NCI-H2029 treated with DMSO at 0.1 percent for 48 hours (cell line): ENCODE data around the gene KCND2.
A peak's percentile ranks its signal among the peaks of the same experiment; 100 is the strongest.
"Not testable (repeated sequence)": the region's sequence is repeated elsewhere in the genome, so short reads cannot be mapped to it uniquely, and the experiment has no call there.

Source experiments
- DNase-seq: peaks from one replicate; lab custom pipeline; 2025; lab: John Stamatoyannopoulos, UW

The KCND2 gene

DNA sequence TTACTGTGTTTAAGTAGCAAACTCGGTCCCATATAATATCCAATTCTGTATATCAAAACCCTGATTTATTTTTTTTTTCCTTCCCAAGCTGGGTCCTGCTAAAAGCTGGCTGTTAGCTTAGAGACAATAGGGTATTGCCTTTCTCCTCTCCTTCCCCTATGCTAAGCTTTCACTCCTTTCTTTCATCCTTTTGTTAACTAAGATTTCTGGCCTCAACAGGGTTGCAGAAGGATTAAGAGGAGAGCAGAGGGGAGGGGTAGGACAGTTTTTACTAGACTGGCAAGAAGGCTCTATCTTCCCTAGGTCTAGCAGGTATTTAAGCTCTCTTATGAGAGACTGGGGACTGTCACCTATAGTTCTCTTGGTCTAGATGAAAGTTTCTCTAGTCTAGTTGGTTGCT lies 229.2 kb downstream of the KCND2 start:
- DNase-seq: no peak

DNA sequence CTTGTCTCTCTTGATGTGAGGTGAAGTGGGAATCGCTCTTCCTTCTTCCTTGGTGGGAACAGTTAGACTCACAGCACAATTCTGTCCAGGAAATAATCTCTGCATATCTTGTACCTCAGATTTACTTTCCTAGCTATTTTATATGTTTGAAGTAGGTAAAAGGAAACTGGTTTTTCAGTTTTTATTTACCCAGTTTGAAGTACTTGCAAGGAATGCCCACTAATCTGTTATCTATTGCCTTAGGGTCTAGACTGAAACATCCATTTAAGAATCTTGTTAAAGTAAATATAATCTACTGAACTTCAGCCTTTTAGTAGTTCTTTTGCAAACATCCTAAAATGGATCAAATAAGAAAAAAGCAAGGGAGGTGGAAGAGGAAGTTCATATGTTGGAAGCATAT lies 229.8 kb downstream of the KCND2 start:
- DNase-seq: no peak

DNA sequence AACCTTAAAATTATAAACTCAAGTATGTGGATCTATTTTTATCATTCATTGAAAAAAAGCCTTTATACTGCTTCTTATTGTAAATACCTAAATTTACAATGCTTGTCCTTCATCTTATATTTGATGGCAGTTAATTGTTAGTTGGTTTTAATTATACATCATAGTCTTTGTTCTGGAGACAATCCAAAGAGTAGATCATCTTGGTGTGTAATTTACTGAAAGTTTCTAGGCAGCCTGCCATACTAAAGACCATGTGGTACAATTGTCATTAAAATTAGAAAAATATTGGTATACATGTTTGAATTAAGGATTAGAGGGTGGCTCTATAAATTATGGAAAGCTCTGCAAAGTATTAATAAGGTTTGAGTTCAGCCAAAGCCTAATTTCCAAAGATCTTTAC lies 231.4 kb downstream of the KCND2 start:
- DNase-seq: no peak

DNA sequence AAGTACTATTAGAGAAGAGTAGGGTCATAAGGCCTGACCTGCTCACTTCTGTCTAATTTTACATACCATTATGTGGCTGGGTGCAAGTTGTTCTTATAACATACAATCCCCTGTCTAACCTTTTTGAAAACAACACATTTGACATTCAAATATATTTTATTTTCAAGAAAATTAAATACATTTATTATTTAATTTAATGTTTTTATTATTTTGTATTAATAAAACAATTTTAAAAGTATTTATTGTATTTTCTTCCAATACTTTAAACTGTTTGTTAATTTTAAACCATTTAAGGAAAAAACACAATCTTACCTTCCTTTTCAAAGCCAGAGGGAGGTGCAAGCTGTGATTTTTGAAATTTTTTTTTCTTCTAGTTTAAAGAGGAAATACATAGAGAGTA lies 232.8 kb downstream of the KCND2 start:
- DNase-seq: no peak

DNA sequence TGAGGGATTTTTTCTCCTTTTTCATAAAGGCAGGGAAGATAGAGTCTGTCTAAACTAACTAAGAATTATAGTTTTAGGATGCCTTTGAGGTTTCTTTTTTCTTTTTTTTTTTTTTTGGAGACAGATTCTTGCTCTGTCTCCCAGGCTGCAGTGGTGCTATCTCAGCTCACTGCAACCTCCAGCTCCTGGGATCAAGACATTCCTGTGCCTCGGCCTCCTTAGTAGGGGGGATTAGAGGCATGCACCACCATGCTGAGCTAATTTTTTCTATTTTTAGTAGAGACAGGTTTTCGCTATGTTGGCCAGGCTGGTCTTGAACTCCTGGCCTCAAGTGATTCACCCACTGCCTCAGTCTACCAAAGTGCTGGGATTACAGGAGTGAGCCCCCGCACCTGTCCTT lies 239.7 kb downstream of the KCND2 start:
- DNase-seq: no peak

DNA sequence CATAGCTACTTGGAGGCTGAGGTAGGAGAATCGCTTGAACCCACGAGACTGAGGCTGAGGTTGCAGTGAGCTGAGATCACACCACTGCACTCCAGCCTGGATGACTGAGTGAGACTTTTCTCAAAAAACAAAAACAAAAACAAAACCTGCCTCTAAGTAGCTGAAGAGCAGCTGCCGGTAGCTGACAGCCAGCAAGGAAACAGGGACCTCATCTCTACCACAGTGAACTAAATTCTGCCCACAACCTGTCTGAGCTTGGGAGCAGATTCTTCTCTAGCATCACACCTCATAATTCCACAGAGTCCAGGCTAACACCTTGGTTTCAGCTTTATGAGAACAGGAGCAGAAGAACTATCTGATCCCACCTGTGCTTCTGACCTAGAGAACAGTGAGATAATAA lies 246.2 kb downstream of the KCND2 start:
- DNase-seq: no peak

DNA sequence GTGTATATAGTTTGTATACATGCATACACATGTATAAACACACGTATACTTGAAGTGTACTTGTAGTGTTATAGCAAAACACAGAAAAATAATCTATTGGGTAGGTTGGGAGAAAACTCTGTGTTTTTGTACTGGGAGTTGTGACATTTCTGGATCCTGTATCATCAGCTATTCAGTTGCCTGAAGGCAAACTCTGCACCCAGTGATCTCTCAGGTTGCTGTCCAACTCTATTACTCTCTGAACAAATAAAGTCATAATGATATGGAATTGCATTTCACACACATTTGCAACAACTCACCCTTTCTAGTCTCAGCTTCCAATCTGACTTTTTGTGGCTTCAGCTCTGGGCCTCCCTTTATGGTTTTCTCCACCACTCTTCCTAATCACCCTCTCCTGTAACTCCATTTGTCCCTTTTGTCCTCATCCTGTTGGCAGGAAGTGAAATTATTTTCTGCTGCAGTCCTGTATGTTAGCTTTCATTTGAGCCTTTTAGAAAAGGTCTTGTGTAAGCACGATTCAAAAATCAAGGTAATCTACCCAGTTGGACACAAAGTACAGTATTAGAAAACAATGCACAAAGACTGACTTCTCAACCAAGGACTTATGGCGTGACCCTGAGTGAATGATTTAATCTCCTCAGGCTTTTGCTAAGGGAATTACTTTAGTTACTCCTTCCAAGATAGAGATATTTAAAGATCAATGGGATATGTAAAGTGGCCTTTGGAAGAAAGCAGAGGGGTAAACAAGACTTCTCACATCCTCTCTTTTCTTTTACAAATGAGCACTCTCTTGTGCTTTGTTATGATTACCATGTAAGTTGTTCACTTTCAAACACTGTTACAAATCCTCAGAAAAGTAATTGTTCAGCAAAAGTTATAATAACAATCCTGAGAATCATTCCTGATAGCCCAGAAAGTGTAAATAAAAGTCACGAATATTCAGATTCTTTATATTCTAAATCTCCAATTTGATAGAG lies 249.1 kb downstream of the KCND2 start:
- DNase-seq: no peak

DNA sequence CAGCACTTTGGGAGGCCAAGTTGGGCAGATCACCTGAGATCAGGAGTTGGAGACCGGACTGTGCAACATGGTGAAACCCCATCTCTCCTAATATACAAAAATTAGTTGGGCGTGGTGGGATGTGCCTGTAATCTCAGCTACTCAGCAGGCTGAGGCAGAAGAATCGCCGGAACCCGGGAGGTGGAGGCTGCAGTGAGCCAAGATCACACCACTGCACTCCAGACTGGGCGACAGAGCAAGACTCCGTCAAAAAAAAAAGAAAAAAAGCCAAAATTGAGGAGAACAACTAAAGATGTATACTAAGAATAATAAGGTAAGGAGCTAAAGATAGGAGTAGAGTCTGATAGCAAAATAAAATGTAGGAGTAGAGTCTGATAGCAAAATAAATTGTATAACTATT lies 251.0 kb downstream of the KCND2 start:
- no peak for DNase-seq

DNA sequence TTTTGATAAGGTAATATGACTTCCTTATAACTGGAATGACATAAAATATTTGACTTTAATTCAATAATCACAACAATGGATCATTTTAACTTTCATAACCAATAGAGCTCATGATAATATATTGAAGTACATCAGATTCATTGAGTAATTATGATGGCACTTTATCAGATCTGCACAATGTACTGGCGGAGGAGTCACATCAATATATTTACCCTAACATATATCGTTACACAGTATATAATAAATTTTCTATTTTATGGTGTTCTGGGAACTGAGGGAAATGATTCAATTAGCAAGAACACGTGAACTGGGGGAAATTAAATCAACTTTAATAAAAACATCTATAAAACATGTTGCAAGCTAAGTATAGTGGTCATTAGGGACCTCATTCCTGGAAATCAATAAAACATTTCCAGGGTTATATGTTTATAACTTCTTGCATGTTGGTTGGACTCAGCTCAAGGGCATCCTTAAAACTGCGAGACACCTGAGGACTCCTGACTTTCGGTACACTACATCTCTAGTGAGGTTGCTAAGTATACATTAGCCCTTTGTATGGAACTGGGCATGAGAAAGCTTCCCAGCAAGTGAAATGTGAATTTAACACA lies 254.0 kb downstream of the KCND2 start:
- DNase-seq: no peak

DNA sequence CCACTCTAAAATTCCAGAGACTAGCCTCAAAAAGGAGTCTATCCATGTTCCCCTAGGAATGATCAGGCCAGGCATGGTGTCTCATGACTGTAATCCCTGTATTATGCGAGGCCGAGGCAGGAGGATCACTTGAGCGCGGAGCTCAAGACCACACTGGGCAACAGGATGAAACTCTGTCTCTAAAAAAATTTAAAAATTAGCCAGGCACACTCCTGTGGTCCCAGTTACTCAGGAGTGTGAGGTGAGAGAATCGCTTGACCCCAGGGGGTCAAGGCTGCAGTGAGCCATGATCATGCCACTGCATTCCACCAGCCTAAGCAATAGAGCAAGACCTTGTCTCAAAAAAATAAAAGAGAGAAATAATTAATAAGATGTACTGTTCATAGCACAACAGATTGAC lies 256.8 kb downstream of the KCND2 start:
- DNase-seq: no peak

DNA sequence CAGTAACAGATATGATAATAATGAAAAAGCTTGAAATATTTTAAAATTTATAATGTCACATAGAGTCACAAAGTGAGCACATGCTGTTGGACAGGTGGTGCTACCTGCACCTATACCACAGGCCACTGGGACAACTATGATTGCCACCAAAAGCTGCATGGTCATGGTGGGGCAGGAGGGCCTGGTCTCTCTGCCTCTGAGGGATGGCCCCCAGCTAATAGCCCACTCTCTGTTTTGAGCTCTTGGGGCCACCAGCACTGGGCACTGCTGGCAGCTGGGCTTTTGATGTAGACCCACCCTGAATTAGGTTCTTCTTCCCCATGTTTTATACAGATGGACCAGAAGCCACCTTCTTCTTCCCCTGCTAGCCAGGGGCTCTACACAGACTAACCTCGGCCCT lies 265.4 kb downstream of the KCND2 start:
- DNase-seq: no peak

DNA sequence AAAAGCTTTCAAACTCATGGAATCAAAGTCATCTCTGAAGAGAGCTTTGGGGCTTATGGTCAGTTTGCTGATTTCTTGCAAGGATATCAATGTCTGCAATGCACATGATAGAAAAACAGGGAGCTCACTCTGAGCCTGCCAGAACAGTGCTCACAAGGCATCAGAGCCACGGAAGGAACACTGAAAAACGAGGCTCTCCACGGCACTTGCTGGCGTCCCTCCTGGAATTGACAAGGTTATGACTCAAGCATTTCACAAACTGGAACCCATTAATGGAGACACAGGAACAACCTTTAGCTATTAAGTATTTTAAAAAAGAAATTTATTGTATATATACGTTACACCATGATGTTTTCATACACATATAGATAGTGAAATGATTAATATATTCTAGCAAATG lies 266.3 kb downstream of the KCND2 start:
- no peak for DNase-seq

DNA sequence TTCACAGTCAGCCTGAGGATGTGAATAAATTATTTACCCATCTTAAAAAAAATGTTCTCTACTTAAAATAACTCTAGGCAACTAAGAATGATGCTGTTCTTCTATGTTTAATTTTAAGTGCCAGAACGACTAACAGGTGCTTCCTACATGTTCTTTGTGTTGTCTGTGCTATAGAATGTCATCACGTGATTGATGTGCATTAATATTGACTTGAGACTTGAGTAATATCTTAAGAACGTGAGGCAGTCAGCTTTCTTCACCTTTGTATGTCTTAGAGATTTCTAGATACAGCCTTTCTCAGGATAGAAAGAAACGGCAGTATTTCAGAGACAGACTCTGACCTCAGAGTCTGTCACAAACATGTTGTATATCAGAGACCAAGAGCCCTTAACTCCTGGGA lies 274.6 kb downstream of the KCND2 start:
- DNase-seq: no peak

DNA sequence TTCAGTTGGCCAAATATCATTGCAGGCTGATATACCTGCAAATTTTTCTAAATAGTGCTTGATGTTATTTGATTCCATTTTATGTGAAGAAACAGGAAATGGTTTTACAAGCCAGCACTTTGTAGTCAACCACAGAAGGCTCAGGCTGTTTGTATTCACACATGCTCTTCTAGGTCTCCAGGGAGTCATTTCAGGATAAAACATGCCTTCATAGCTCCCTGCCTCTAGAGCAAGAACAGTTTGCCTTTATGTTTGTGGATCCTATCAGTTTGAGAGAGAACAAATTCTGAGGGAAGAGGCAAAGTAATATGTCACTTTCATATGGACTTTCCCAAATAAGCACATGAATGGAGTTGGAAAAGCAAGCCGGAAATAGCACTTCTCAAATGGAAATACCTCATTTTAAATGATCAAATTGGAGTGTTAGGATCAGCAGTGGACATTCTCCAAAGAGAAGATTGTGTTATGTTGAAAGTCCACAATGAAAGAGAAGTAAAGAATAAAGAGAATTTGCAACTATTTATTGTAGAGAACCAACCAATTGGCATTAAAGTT lies 277.6 kb downstream of the KCND2 start:
- peak; percentile 7 for DNase-seq

DNA sequence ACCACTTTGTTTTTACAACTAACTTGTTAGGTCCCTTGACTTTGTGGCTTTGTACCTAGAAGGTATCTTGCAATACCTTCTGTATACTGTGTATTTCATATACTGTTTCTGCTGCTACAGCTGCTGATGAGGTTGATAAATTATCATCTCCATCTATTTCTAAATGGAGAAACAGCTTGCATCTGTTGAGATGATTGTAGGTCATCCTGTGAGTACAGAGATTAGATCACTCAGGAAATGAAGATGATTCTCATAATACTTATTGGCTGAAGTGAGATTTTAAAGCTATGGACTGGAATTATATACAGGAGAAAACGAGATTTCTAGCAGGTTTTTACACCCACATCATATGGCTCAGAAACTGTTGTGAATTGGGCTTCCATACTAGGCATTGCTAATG lies 280.5 kb downstream of the KCND2 start:
- DNase-seq: no peak

DNA sequence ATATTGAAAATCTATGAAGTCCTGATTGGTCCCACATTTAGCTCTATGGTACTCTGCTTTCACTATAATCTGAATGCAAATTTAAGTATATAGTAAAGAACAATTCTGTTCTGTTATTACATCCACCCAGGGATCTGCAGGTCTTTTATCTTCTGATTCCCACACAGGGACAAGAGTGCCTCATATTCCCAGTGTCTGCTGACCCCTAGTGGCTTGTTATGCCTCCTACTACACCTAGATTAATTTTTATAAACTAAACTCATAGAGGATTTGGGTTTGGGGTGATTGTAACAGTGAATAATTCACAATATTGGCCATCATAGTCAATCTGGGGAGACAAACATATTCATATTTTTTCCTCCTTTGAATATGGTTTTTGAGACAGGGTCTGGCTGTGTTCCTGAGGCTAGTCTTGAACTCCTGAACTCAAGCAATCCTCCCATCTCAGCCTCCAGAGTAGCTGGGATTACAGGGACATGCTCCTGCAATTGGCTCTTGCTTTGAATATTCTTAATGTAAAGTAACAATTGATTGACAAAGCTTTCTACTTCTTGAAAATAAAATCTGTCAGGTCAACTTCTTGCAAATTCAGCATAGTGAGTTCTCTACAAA lies 282.1 kb downstream of the KCND2 start:
- DNase-seq: peak; percentile 61

DNA sequence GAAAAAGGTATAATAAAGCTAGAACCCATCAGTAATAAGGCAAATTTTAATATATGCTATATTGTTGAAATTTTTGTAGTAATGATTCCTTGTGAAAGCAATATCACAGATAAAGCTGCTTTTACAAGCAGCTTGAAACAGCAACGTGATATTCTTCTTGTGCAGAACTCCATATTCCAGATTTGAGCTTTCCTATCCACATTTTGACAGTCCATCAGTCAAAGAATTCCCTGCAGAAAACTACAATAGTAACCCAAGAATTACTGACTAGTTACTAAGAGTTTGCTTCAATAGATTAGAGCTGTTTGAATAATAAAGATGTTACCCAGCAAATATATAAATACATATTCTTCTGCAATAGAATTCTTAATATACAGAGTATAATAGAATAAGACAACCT lies 291.2 kb downstream of the KCND2 start:
- no peak for DNase-seq

DNA sequence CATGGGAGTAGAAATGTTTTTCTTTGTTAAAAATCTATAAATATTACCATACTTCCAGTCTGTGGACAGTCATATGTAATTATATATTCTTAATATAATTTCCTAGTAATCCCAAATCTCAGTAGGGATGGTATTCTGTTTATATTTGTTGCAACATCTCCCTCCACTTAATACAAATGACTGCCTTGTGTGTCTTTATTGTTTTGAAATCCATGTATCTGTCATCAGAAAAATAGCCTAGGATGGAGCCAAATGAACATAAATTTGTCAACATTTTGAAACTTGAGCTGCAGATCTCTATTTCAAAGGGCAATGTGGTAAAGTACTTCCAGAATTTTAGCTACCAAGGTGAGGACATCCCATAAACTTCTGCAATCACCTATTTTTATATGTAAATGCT lies 294.2 kb downstream of the KCND2 start:
- DNase-seq: no peak

DNA sequence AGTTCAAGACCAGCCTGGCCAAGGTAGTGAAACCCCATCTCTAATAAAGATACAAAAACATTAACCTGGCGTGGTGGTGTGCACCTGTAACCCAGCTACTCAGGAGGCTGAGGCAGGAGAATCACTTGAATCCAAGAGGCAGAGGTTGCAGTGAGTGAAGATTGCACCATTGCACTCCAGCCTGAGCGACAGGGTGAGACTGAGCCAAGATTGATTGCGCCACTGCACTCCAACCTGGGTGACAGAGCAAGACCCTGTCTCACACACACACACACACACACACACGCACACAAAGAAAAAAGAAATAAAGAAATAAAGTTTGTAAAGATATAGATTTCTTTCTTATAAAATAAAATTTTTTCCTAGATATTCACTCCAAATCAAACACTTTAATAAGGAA lies 305.7 kb downstream of the KCND2 start:
- DNase-seq: not testable (repeated sequence)

DNA sequence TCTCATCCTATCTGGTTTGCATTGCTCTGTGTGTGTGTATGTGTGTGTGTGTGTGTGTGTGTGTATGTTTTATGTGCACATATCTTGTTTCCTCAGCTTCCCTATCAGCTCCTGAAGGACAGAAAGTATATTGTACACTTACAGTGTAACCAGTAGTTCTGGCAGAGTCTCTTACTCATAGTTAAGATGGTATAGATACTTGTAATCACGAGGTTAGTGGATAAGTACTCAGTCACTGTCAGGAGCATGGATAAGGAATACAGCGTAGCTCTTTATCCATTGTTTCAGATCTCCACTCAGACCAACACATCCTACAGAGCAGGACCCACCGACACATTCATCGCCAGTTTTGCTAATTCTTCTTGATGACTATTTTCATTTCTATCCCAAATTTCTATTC lies 309.9 kb downstream of the KCND2 start:
- DNase-seq: no peak

DNA sequence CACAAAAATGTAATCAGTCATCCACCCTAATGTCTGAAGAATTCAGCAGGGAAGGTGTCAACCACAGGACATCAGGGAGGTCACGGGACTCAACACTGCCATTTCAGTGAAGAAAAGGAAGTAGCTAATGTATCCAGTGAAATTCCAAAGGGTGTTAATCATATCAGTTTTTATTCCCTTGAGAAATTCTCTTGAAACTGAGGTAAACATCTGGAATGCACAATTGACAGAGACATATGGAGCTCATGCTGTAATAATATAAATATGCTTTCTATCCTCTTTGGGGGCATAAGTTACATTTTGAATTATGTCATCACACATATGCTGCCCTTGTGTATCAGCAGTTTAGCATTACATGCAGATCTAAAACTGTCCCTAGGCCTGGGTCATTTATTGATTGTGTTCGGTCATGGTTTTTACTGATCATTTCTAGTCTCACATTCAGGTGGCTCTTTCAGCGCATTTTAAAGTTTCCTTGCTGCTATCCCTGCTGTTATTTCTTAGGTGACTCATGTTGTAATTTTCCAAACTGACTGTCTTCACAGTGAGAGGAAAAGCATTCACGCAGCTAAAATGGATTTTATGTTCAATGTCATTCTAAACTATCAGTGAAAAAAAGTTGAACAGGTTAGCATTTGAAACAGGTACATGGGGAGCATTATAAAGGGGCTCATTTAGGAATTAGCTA lies 311.1 kb downstream of the KCND2 start:
- DNase-seq: no peak

DNA sequence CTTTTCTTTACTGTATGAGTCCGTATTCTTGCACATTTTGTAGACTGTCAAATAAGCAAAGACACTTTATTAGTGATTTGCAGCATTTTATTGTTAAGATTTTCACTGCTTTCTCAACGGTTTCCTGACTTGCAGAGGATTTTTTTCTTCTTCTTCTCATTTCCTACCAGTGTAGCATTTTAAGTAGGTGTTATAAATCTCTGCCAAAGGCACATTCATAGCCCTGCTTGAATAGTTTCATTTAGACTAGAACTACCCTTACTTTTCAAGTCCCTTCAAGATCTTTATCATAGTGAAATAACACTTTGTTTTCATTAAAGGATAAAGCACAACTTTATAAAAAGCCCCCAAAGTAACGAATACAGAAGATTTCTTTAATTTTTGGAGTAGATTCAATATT lies 313.6 kb downstream of the KCND2 start:
- no peak for DNase-seq
